CD4-positive, alpha-beta T cell treated with Interleukin-17A for 1 hour (primary cell): ENCODE data around the gene FBXO17.
A peak's percentile ranks its signal among the peaks of the same experiment; 100 is the strongest.

Experiments
- DNase-seq: peaks from one replicate; pipeline ENCODE4 v3.0.0-alpha.2; 2020

The FBXO17 gene

DNA sequence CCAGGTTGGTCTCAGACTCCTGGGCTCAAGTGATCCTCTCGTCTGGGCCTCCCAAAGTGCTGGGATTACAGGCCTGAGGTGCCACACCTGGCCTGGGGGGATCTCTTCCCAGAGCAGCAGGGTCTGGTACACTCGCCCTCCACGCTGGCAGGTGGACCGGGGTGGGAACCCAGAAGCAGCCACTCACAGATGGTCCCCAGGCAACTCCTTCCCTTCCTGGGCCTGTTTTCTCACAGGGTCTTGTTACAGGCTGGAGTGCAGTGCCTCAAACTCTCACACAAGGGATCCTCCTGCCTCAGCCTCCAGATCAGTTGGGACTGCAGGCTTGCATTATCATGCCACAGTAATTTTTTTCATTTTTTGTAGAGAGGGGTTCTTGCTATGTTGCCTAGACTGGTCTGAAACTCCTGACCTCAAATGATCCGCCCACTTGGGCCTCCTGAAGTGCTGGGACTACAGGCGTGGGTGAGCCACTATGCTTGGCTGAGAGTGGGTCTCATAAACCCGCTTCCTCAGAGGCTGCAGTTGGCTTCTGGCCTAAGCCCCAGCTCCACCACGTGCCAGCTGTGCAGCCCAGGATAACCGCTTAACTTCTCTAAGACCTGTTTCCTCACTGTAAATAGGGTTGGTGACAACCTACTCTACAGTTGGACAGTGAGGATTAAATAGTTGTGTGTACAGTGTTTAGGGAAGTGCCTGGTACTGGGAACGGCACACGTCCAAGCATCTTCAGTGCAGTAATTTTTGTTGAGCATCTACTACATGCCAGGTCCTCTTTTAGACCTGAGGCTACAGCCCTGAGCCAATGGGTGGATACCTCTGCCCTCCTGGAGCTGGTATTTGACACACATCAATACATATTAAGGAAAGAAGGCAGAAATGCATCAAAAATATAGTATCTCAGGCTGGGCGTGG is 62.7 kb downstream of the FBXO17 start:
- DNase-seq = no peak

DNA sequence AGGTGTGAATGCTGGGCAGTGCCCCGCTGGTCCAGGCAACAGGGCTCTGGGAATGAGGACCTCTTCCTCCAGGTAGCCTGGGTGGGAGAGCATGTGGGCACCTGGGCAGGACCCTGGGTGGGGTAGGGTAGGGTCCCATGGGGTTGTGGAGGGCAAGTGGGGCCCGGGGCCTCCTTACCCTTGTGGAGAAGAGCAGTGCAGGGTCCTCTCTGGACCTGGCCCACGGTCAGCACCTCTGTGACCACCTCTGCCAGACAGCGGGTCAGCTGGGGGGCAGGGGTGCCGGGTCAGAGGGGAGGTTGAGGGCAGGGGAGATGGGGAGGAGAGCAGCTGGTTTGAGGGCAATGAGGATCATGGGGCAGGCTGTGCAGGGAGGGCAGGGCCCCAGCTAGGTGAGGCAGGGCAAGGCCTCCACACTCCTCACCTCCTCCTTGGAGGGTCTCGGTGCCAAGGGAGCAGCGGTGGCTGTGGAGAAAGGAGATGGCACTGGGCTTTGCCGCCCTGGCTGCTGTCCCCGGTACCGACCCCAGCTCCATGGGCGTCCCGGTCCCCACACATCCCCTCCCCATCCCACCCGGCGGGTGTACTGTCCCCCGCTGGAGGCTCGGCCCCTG is 64.0 kb downstream of the FBXO17 start:
- DNase-seq = no peak

DNA sequence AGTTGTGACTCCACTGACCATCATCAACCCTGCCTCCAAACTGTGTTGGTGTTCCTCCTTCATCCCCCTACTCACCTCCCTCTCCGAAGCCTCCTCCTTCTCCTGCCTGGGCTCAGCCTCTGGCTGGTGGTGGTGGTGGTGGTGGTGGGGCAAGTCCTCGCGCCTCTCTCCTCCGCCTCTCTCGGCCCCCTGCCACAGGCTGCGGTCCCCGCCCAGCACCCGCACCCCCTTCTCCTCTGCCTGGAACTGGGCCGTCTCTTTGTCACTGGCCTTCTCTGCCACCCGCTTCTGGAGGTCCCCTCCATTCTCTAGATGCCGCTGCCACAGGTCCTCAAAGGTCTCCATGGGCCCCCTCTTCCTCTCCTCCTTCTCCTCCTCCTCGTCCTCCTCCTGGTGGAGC is 65.1 kb downstream of the FBXO17 start:
- DNase-seq = no peak

DNA sequence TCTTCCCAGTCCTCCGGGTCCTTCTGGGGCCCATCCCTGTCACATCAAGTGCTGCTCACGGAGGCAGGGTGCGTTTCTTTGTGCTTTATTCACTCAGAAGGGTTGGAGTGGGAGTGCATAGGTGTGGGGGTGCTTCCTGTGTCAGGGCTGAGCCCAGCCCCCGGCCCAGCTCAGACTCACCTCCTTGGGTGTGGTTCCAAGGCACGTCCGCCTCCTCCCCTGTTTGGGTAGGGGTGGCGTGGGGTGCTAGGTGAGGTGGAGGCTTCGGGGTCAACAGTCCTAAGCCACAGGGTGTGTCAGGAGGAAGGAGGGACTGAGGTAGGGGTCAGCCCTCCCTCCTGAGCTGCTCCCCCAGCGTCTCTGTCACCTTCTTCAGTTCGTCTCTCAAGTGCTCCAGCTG is 66.6 kb downstream of the FBXO17 start:
- no peak for DNase-seq

DNA sequence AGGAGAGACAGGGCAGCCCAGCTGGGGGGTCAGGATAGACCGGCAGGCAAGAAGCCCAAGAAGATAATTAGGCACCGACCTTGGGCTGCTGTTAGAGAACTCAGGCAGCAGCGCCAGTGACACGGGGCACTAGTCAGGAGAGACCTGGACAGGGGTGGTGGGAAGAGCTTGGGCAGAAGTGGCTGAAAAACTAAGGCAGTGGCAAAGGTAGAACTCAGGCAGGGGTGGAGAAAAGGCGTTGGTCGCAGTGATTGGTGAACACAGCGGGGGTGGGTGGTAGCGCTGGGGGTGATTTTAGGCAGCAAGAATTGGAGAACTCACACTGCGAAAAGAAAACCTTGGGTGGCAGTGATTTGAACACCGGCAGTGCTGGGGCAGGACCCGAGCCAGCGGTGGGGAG is 67.9 kb downstream of the FBXO17 start:
- no peak for DNase-seq

DNA sequence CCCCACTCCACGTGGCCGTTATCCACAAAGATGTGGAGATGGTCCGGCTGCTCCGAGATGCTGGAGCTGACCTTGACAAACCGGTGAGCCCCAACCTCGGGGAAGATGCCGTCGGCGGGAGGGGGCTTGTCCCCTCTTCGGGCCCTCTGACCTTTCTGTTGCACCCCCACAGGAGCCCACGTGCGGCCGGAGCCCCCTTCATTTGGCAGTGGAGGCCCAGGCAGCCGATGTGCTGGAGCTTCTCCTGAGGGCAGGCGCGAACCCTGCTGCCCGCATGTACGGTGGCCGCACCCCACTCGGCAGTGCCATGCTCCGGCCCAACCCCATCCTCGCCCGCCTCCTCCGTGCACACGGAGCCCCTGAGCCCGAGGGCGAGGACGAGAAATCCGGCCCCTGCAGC is 68.3 kb downstream of the FBXO17 start:
- no peak for DNase-seq

DNA sequence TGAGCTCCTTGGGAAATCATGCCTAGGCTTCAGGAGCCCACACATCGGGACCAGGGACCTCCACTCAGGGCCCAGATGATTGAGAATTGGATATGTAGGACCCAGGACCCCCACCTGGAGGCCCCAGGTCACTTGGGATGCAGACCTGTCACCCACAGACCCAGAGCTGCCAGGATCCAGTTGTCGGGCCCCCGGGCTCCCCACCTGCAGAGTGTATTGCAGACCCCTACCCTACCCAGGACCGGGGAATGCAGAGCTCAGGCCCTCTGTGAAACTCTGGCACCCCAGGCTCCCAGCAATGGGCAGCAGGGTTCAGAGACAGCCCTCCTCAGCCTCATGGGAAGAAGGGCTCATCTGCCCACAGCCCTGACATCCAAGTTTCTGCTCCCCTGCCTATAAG is 69.9 kb downstream of the FBXO17 start:
- DNase-seq = no peak

DNA sequence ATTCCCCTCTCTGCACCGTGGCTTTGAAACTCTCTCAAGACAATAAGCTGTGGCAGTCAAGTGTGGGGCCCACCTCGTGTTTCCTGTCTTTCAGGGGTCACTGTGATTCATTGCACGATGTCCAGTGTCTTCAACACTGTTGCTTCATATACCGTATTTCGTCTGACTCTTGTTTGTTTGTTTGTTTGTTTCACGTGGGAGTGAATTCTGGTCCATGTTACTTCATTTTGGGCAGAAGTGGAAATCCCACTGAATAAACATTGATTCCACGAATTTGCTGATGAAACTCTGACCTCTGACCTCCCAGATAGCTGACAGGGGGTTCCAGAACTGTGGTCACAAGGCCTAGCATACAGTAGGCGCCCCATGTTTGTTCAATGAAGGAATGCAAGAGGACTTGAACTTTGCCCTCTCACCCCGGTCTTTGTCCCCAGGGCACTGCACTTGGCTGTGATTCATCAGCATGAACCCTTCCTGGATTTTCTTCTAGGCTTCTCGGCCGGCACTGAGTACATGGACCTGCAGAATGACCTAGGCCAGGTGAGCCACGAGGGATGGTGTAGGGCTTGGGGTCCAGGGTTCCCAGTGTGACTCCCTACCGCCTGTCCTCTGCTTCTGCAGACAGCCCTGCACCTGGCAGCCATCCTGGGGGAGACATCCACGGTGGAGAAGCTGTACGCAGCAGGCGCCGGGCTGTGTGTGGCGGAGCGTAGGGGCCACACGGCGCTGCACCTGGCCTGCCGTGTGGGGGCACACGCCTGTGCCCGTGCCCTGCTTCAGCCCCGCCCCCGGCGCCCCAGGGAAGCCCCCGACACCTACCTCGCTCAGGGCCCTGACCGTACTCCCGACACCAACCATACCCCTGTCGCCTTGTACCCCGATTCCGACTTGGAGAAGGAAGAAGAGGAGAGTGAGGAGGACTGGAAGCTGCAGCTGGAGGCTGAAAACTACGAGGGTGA is 70.7 kb downstream of the FBXO17 start:
- DNase-seq = no peak

DNA sequence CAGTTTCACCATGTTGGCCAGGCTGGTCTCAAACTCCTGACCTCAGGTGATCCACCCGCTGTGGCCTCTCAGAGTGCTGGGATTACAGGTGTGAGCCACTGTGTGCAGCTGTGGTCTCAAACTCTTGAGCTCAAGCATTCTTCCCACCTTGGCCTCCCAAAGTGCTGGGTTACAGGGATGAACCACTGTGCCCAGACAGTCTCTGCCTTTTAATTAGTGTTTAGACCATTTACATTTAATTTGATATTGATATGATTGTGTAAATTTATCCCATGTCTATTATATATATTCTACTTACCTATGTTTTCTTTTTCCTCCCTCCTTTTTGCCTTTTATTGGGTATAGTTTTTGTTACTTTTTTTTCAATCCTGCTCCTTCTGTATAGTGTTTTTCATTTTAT is 73.9 kb downstream of the FBXO17 start:
- no peak for DNase-seq

DNA sequence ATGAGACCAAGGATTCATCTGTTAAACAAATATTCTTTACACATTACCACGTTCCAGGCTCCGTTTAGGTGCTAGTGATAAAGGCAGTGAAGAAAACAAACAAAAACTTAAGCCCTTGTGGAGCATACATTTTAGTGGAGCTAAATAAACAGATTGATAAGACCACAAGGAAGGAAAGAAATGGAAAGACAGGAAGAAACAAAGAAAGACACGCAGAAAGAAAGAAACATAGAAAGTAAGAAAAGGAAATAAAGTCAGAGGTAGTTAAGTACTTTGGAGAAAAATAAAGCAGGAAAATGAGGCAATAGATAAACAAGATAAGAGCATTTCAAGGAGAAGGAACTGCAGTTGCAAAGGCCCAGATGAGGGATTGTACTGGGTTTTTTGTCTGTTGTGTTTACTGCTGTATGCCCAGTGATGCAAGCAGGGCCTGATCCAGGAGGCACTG is 74.8 kb downstream of the FBXO17 start:
- DNase-seq = no peak

DNA sequence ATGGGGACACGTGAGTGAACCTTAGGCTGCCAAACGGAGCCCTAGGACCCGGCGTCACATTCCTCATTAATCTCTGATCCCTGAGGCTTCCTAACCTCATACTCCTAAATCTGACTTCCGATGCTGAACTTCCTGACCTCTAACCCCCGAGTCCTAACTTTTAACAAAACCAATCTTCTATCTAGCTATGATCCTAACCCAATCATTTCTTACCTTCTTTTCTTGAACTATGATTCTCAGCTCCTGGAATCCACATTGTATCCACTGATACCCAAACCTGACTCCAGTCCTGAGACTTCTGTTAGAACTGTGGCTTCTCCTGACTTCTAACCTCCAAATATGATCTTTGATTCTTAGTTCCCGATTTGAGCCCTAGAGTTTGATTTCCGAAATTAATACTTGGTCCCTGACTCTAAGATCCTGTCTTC is 75.3 kb downstream of the FBXO17 start:
- DNase-seq = no peak

DNA sequence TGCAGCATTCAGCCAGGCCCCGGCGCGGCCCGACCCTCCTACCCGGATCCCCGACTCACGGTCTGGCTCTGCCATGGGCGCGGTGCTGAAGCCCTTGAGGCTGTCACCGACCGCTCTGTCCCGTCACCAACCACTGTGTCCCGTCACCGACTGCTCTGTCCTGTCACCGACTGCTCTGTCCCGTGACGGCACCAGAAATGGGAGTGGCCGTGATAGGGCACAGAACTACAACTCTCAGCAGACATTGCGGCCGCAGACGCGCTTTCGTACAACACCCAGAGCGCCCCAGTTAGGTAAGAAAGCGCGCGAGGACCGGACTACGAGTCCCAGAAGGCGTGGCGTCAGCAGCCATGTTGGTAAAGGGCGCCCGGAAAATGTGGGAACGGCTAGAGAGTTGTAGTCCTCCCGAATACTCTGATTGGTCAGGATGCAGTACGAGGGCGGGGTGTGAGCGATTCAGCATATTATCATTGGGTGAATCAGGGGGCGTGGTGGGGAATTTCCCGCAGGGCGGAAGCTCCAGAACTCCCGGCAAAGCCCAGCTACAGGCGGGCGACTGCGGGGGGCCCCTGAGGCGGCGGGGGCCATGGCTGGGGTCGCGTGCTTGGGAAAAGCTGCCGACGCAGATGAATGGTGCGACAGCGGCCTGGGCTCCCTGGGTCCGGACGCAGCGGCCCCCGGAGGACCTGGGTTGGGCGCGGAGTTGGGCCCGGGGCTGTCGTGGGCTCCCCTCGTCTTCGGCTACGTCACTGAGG is 75.9 kb downstream of the FBXO17 start, which contains the start of the genes NFKBIB and SIRT2:
TSS of gene NFKBIB (plus strand) at position 523 of the 755 bp plus-strand sequence. CDS start at position 587, 64 bp downstream.
TSS of gene SIRT2 (minus strand) at position 172 of the 755 bp plus-strand sequence. CDS start at position 75, 97 bp downstream.
- peak; percentile 100 for DNase-seq

DNA sequence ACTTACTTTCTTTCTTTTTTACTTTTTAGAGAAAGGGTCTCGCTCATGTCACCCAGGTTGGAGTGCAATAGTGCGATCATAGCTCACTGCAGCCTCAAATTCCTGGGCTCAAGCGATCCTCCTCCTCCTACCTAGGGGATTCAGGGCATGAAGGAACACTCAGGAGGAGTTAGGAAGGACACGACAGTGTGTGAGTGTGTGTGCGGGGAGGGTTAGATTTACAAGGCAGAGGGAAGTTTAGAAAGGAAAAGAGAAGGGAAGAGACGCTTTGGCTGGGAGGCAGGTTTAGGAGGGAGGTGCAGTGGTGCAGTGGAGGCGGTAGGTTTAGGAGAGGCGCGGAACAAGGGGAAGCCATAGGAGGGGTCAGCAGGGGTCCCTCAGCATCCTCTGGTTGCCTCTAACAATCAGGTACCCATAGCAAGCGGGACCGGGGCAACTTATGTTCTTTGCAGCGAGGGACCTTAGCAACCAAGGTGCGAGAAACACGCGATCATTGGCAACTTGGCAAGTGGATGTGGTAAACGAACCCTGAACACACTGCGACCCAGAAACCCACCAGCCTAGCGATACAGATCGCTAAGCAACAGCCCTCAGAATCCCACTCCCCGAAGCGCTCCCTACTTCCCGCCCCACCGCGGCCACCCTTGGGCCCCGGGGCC is 76.6 kb downstream of the FBXO17 start:
- no peak for DNase-seq

DNA sequence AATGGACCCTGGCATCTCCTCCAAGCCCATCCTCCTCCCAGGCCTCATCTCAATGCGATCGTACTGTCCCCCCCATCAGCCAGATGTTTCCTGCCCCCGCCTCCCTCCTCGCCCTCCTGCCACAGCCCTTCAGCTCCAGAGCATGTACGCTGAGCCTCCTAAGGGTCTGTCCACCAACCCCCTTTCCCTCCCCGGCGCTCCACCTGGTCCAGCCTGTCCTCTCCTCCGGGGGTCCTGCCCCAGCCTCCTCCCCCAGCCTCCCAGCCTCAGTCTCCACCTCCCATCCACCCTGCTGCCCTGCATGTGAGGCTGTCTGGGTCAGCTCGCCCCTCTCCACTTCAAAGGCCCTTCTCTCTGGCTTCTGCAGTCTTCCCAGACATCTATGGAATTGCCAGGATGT is 80.6 kb downstream of the FBXO17 start:
- DNase-seq = no peak

DNA sequence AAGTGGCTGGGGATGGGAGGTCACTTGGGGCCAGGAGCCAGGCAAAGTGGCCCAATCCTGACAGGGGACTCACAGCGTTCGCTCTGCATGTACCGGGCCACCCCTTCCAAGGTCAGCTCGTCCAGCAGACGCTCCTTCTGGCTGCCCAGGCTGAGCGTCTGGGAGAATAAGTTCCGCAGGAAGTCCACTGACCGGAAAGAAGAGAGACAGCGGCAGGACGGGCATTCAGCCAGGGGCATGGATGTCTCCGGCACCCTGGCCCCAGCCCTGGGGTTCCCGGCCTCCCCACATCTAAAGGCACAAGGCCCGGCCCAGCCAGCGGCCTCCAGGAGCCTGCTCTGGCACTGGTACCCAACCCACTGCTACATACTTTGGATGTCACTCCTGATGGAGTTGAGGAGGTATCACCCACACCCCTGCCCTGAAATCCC is 82.2 kb downstream of the FBXO17 start:
- no peak for DNase-seq

DNA sequence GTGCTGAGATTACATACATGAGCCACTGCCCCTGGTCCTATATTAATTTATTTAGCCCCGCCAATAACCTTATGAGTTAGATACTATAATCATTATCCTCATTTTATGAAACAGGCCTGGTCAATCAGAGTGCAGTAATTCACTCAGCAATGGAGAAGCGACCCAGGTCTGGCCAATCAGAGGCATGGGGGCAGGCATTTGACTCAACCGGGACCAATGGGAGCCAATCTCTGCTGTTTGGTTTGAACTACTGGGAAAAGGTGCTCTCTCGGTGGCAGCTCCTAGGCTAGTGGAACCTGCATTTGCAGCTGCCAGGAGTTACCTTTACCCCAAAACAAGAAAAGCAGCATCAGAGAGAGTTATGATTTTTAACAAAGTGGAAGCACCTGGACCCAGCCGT is 82.7 kb downstream of the FBXO17 start:
- DNase-seq = no peak

DNA sequence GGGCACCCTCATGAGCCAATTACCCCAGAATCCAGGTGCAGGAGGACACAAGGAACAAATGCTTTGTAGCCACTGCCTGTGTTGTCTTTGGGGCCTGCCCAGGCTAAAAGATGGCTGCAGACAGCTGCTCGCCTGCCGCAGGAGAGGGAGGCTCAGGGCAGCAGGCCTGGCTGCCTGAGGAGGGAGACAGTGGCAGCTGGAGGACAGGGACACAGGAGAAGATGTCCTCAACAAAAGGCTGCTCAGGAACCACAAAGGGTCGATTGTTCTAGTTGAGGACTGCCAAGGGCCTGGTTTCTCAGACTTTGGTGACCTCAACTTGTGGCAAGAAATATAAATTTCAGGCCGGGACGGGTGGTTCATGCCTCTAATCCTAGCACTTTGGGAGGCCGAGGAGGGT is 83.8 kb downstream of the FBXO17 start:
- no peak for DNase-seq
